Spleen (tissue), 11 donors: ENCODE measurements around the gene CIAO2B. TPM values are rescaled to one million over a fixed set of nuclear protein-coding genes. Genes with fewer than 3 reads are reported as not detected.

ENCODE experiments used
- DNase-seq: peaks from one replicate; pipeline ENCODE4 v3.0.0-alpha.2; 2020
- H3K27ac ChIP-seq, 8 donors: fragments of 200-600 bp; sonication (generic) in 7 of 8; 1 replicate in 4 of 8; 2 replicates in 4 of 8; pipeline versions ENCODE4 v1.5.0 to v1.8.0; 2016 to 2021; ENCODE audit warnings: inconsistent platforms in 4 of 8, mild to moderate bottlenecking in 4 of 8, moderate library complexity in 1 of 8
- H3K27me3 ChIP-seq, 7 donors: fragments of 200-600 bp; sonication (generic) in 6 of 7; replicated peaks in 1 of 7; 1 replicate in 4 of 7; 2 replicates in 3 of 7; pipeline versions ENCODE4 v1.5.0 to v1.8.0; 2016 to 2021; ENCODE audit warnings: inconsistent platforms in 3 of 7, mild to moderate bottlenecking in 1 of 7
- H3K36me3 ChIP-seq, 6 donors: fragments of 200-600 bp; sonication (generic) in 5 of 6; 1 replicate in 4 of 6; 2 replicates in 2 of 6; pipeline versions ENCODE4 v1.5.0 to v1.8.0; 2016 to 2021; ENCODE audit warnings: inconsistent platforms in 2 of 6
- H3K4me1 ChIP-seq, 6 donors: fragments of 200-600 bp; sonication (generic) in 5 of 6; 1 replicate in 3 of 6; 2 replicates in 3 of 6; pipeline versions ENCODE4 v1.5.0 to v1.8.0; 2016 to 2021; ENCODE audit warnings: inconsistent platforms in 3 of 6
- H3K4me3 ChIP-seq, 8 donors: fragments of 200-600 bp; sonication (generic) in 7 of 8; 1 replicate in 4 of 8; 2 replicates in 4 of 8; pipeline versions ENCODE4 v1.5.0 to v1.8.0; 2016 to 2021; ENCODE audit warnings: inconsistent platforms in 4 of 8, mild to moderate bottlenecking in 4 of 8, moderate library complexity in 2 of 8
- H3K9me3 ChIP-seq, 8 donors: fragments of 200-600 bp; sonication (generic) in 7 of 8; 1 replicate in 4 of 8; 2 replicates in 4 of 8; pipeline versions ENCODE4 v1.5.0 to v1.8.0; 2016 to 2021; ENCODE audit warnings: inconsistent platforms in 4 of 8
- POLR2A ChIP-seq, 3 donors: fragments of 450-650 bp; IDR thresholded peaks; one replicate each; pipeline ENCODE4 v1.5.1; 2017; ENCODE audit warnings: antibody characterized with exemption in 3 of 3, mild to moderate bottlenecking in 1 of 3
- POLR2AphosphoS5 ChIP-seq, 3 donors: sonication (generic); formaldehyde crosslinking; IDR thresholded peaks; one replicate each; pipeline ENCODE4 v1.5.1; 2017; ENCODE audit warnings: antibody characterized with exemption in 3 of 3
- WGBS, 5 donors: extraction: QIAGEN DNeasy Blood & Tissue Kit in 3 of 5; methylation state at CpG; one replicate each; pipeline versions ENCODE4 v1.1.5 to v1.1.7; 2013 to 2018; 5-methylcytosine and 5-hydroxymethylcytosine counted together
- intact Hi-C: fragments of 100-400 bp; cut with DNase I; formaldehyde crosslinking; loops from one replicate; pipeline ENCODE4 v1.15.0; 2023; ENCODE audit warnings: low total_unique reads
- polyA plus RNA-seq, 3 donors: library from polyadenylated mRNA; stranded (reverse); fragments of 200-250 nt; gene quantifications; one replicate each; pipeline ENCODE4 v1.2.1, GENCODE V29; 2013
- total RNA-seq, 7 donors: library from RNA; depleted of rRNA in 3 of 7; stranded (reverse); fragments of >200 nt in 3 of 7; fragmentation: NEBNext Ultra II Directional in 4 of 7; extraction: Animal tissue kit (Norgen Biotek cat#: 25700) in 4 of 7; gene quantifications; one replicate each; pipeline versions ENCODE4 v1.1.0 to v1.2.1, GENCODE V29; 2016 to 2021
- TF ChIP-seq, protein P1 (sequence below), 11 experiments: fragments of 200-600 bp in 7 of 11; fragments of 450-650 bp in 4 of 11; sonication (generic) in 4 of 11; IDR thresholded peaks in 8 of 11; conservative IDR thresholded peaks in 3 of 11; 1 replicate in 7 of 11; 2 replicates in 4 of 11; pipeline versions ENCODE4 v1.4.0 to v1.8.0; 2016 to 2021; ENCODE audit warnings: antibody characterized with exemption in 11 of 11, inconsistent platforms in 4 of 11, mild to moderate bottlenecking in 1 of 11
- donor health status: healthy with polysubstance abuse.
- donor health status: DM: no; HTN: no; CAD: no; lungs with moderate emphysema.
- donor health status: DM: no; HTN: no; CAD: no.
- donor health status: Bipolar disorder and iron deficiency.
- donor health status: healthy.
- donor health status: DM: no; HTN: no; CAD: no.
- donor health status: DM: yes; HTN: yes; CAD: no.

The CIAO2B gene
- total and polyA plus RNA-seq, 10 donors: 46.8 to 168 (median 58.1) TPM

DNA sequence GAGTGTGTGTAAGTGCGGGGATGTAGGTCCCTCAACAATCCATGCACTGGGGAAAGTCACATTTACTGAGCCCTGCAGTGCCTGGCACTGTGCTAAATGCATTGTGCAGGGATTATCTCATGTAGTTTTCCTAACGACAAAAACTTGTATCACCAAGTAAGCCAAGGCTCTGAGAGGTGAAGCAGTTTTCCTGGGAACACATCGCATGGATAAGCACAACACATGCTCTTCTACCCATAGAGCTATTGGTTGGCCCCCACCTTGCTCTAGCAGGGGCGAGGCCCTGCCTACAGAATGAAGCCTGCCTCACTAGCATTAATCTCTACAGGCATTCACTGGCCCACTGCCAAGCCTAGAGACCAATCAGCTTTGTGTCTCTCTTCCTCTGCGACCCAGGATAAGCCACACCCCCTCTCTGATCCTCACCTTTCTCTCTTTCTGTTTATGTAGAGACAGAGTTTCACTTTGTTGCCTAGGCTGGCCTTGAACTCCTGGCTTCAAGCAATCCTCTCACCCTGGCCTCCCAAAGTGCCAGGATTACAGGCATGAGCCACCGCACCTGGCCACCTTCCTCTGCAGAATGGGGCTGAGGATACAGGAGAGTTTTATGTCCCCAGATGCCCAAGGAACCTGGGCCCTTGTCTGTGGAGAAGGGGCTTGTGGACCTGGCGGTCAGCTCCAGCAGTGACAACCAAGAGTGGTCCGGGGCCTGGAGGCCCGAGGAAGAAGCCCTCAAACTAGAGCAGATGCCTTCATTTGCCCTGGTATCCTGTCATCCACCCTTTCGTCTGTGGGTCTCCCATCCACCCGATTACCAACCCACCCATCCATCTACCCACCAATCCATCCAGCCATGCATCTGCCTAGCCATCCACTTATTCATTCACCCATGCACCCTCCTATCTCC lies 28.3 kb downstream of the CIAO2B start:
- peaks cover 0 to under 1% (median 0%) of the 10 kb centered on the region in 6 donors for H3K4me1 ChIP-seq
- TF ChIP-seq POLR2A (IDR thresholded peaks at IDR 0.05) (no peak), POLR2AphosphoS5 (IDR thresholded peaks at IDR 0.05) (no peak)
- TF ChIP-seq, protein P1, sequence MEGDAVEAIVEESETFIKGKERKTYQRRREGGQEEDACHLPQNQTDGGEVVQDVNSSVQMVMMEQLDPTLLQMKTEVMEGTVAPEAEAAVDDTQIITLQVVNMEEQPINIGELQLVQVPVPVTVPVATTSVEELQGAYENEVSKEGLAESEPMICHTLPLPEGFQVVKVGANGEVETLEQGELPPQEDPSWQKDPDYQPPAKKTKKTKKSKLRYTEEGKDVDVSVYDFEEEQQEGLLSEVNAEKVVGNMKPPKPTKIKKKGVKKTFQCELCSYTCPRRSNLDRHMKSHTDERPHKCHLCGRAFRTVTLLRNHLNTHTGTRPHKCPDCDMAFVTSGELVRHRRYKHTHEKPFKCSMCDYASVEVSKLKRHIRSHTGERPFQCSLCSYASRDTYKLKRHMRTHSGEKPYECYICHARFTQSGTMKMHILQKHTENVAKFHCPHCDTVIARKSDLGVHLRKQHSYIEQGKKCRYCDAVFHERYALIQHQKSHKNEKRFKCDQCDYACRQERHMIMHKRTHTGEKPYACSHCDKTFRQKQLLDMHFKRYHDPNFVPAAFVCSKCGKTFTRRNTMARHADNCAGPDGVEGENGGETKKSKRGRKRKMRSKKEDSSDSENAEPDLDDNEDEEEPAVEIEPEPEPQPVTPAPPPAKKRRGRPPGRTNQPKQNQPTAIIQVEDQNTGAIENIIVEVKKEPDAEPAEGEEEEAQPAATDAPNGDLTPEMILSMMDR (IDR thresholded peaks at IDR 0.05 in 8 of 11, conservative IDR thresholded peaks at IDR 0.05 in 3 of 11): no peak
- WGBS, 5 donors: 76 to 84% (median 80%) methylated on average over 10 to 11 of the region's 11 CpGs
- no peaks in the 10 kb centered on the region for H3K9me3 ChIP-seq
- H3K27ac ChIP-seq: no peak overlapping the region
- DNase-seq: peak; percentile 37
- H3K36me3 ChIP-seq: no peaks in the 10 kb centered on the region
- H3K27me3 ChIP-seq: peaks cover 0 to 6% (median 0%) of the 10 kb centered on the region in 7 donors
- no peak overlapping the region for H3K4me3 ChIP-seq
- intact Hi-C loops: no loop called here

DNA sequence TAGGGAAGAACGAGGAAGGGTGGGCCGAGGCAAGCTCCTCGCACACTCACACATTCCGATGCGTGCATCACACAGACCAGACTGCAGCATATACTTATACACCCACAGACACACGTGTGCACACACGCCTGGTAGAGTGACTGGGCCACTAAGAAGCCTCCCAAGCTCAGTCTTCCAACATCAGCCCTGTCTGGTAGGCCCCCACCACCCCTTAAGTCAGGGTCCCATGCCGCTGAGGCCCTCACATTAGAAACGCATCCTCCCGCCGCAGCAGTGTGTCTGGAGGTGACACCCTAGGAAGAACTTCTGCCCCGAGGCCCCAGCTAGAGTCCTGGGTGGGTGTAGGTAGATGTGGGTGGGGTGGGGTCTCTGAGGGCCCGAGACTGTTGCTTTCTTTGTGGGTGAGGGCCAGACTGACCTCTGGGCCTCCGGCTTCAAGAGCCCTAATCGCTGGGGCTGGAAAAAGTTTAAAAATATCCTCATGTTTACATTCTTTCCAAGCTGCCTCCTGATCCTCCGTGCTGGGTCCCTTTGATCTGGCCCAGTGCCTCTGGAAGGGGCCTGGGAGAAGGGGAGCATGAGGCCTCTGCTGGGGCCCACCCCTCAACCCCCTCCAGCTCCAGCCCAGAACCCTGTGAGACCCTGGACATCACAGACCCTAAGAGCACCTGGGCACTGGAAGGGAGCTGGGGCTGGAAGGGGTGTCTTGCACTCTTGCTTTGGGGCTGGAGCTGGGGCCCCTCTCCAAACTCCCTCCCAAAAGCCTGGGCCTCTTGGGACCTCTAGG lies 29.2 kb downstream of the CIAO2B start:
- H3K9me3 ChIP-seq: no peaks in the 10 kb centered on the region
- no peak overlapping the region for H3K27ac ChIP-seq
- no peak overlapping the region for H3K4me3 ChIP-seq
- TF ChIP-seq, protein P1 (IDR thresholded peaks at IDR 0.05 in 8 of 11, conservative IDR thresholded peaks at IDR 0.05 in 3 of 11): no peak
- no peak for TF ChIP-seq POLR2AphosphoS5 (IDR thresholded peaks at IDR 0.05)
- TF ChIP-seq POLR2A (IDR thresholded peaks at IDR 0.05): no peak
- H3K27me3 ChIP-seq: no peaks in the 10 kb centered on the region
- intact Hi-C loops: no loop called here
- H3K4me1 ChIP-seq: peaks cover 0 to 9% (median 4%) of the 10 kb centered on the region in 6 donors
- H3K36me3 ChIP-seq: no peaks in the 10 kb centered on the region
- WGBS, 5 donors: 72 to 86% (median 79%) methylated on average over 16 of the region's 16 CpGs
- DNase-seq: peak; percentile 51

DNA sequence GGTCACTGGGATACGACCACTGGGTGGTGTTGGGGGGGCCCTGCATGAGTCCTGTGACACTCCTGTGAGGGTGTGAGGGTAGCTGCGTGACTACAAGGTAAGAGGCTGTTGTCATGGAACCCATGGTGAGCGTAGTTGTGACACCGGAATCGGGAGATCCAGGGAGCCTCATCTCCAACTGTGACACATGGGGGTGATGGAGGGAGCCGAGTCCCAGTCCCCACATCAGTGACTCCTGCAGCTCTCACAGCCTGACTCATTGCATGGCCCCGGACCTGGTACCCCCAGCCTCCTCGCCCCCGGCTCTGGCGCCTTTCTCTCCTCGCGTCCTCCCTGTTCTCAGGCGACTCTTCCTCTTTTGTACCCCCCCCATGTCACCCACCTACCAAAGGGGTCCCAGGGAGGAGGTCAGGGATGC lies 29.8 kb downstream of the CIAO2B start:
- 86 to 97% (median 90%) methylated on average over 12 to 13 of the region's 13 CpGs for WGBS, 5 donors
- Histone ChIP-seq H3K36me3 (no peaks in the 10 kb centered on the region), H3K4me3 (no peak overlapping the region), H3K27ac (no peak overlapping the region), H3K9me3 (no peaks in the 10 kb centered on the region), H3K4me1 (peaks cover 0 to 13% (median 7%) of the 10 kb centered on the region in 6 donors), H3K27me3 (no peaks in the 10 kb centered on the region)
- intact Hi-C loops: no loop called here
- no peak for DNase-seq
- TF ChIP-seq POLR2AphosphoS5 (IDR thresholded peaks at IDR 0.05) (no peak), POLR2A (IDR thresholded peaks at IDR 0.05) (no peak)
- TF ChIP-seq, protein P1 (IDR thresholded peaks at IDR 0.05 in 8 of 11, conservative IDR thresholded peaks at IDR 0.05 in 3 of 11): no peak
